Activated CD8-positive, alpha-beta memory T cell treated with anti-CD3 and anti-CD28 coated beads, Interleukin-2, amount 50 U/mL, for 1 hour (primary cell): ENCODE data around the gene ZNF3.

Experiments
- DNase-seq: peaks from one replicate; pipeline ENCODE4 v3.0.0-alpha.2; 2020; ENCODE audit errors: extremely low read depth

The ZNF3 gene

DNA sequence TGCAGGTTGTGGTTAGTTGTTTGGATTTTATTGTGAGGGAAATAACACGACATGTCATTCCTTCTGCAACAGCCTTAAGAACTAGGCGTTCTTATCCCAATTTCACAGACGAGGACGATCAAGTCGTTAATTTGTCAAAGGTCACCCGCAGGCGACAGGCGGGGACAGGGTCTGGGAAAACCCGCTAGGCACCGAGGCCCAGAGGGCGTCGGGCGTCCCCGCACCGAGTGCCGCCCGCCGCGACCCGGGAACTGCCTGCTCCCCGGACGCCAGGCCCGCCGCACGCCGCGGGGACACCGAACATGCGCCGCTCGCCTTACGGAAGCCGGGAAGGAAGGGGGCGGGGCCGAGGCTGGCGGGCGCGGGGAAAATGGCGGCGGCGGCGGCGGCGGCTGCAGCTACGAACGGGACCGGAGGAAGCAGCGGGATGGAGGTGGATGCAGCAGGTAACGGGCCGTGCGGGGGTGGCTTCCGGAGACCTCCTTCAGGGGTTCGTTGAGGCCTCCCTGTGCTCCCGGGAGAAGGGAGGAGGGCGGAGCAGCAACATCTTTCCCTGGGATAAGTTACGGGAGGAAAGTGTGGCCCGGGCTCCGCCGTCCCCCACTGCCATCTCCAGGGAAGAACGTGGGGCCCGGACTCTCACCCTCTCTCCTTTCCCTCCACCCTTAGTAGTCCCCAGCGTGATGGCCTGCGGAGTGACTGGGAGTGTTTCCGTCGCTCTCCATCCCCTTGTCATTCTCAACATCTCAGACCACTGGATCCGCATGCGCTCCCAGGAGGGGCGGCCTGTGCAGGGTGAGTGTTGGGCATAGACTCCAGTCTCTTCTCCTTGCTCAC, 7.3 kb upstream of the ZNF3 start, which contains the start of gene COPS6:
Gene COPS6 (plus strand): TSS at position 349 of the 837 bp plus-strand sequence. CDS start 22 bp downstream, at position 371.
- no peak for DNase-seq

DNA sequence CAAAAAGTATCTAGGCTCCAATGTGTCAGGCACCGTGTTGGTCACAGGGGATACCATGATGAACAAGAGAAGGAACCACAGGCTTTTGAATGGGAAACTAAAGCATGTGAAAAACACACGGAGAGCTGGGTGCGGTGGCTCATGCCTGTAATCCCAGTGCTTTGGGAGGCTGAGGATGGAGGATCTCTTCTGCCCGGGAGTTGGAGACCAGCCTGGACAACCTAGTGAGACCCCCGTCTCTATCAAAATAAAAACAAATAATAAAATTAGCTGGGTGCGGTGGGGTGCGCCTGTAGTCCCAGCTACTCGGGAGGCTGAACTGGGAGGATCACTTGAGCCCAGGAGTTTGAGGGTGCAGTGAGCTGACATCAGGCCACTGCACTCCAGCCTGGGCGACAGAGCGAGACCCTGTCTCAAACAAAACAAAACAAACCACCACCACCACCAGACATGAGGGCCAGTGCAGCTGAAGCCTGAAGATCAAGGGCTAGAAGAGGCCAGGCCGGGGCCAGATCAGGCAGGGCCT, 6.6 kb upstream of the ZNF3 start:
- no peak for DNase-seq

DNA sequence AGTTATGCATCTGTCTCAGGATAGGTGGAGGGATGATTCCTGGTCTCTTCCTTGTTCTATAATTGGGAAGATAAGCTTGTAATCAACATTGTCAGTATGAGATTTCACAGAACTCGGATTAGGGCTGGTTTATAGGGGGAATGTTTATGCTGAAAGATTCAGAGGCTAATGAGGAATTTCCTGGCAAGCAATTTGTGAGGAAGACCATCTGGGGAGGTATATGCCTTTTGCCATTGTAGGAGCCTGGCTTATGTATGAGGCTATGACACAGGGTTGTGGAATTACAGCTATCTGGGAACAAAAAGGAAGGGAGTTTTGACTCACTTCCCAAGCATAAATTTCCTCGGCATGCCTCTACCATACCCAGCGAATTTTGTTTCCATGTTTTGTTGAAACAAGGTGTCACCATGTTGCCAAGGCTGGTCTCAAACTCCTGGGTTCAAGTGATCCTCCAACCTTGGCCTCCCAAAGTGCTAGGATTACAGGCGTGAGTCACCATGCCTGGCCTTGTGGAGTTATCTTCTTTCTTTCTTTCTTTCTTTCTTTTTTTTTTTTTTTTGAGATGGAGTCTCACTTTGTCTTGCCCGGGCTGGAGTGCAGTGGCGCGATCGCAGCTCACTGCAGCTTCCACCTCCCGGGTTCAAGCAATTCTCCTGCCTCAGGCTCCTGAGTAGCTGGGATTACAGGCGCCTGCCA, 5.7 kb upstream of the ZNF3 start:
- DNase-seq, result no peak

DNA sequence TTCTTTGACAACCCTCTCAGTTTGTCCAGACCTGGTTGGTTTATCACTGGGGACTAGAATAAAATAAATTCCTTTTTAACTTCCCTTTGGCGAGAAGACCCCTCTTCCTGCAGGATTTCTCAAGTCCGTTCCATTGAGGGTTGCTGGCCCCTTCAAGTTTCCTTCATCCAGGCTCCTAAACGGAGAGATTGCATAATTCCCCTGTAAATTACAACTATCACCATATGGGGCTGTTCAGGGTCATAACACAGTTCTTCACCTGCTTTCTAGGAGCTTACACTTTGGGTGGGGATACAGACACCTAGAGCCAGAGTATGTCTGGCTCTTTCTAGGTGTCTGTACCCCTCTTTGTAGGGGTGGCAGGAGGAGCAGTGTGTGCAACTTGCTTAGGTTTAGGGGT, 4.0 kb upstream of the ZNF3 start:
- DNase-seq, result no peak

DNA sequence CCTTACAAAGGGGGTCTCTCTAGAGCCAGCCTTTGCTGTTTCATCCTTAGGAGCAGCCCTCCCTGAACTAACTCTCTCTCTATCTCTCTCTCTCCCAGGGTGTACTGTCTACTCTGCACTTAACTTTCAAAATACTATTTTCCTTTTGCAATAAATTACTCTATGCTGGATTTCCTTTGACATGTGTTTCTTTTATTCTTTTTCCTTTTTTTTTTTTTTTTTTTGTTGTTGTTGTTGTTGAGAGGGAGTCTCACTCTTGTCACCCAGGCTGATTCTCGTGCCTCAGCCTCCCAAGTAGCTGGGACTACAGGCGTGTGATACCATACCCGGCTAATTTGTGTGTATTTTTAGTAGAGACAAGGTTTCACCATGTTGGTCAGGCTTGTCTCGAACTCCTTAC, 1.5 kb upstream of the ZNF3 start:
- no peak for DNase-seq

DNA sequence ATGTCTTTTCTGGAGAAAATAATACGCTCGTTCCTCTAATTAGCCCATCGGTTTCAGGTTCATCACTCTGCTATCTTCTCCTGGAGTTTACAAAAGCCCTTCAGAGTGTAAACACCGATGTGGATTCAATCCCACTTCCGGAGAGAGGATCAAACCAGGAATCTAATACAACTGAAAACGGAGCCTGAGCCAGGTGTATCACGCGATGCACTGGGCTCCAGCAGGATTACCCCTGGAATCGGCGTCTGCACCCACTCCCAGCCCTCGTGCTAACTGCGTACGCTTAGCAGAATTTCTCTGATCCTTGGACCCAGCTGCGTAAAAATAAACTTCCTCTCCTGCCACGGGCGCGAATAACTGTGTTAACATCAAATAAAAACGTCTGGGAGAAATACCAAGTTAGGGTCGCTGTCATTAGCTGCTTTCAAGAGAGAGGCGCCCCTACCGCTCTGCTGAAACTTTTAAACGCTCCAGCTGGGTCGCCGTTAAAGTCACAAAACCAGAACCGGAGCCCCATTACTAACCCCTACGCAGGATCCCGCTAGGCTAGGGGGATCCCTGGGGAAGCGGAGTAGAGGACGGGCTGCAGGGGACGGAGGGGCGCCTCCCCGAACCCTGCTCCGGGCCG, 502 bp downstream of the ZNF3 start:
- DNase-seq, result no peak

DNA sequence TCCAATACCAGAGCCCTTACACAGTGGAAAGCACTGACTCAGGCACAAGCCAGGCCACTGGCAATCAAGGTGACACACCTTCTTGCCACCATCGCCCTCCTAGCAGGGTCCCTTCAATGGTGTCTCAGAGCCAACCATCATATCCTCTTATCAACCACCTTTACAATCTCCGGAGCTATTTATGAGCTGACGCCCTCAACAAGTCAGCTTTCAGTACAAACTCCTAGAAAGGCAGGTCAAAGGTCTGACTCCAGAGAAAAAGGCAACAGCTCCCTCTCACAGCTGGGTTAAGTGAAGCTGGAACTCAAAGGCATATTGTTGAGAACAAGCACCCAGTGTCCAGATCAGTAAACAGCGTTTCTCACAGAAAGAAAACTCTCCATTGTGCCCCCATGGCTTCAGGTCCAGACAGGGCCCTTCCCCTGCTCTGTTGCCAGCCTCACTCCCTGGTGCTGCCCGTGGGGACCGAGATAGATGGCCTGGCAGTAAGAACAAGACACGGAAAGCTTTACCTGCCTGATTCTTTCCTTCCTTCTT, 2.4 kb downstream of the ZNF3 start:
- DNase-seq, result no peak

DNA sequence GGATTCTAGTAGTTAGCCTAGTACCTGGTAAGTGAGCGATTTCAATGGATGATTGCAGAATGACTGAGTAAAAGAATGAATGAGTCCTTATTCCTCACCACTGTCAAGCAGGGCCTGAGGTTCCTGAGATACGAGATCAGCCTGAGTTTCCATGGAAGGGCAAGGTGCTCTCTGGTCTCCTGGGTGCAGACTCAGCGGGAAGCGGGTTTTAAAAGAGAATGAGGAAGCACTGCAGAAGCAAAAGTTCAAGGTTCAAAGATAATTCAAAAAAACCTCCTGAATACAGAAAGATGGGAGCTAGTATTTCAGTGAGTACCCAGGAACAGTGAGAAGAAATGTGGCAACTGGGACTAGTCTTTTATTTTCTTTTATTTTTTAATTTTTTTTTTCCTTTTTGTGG, 4.3 kb downstream of the ZNF3 start:
- DNase-seq, result no peak

DNA sequence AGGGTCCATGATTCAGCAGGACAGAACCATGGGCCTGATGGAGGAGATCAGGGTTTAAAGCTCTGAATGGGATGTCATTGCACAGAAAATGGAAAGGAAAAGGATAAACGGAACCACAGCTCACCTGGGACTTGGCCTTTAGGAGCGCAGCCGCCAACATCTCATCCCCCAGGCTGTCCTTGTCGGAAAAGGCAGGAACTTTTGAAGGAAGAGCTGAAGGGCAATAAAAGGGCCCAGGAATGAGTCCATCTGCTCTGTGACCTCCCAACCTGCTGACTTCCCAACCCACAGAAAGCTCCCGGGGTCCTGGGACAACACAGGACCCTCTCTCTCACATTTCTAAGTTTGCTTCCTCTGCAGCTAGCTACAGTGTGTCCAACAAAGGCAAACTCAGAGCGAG, 6.1 kb downstream of the ZNF3 start:
- DNase-seq, result no peak

DNA sequence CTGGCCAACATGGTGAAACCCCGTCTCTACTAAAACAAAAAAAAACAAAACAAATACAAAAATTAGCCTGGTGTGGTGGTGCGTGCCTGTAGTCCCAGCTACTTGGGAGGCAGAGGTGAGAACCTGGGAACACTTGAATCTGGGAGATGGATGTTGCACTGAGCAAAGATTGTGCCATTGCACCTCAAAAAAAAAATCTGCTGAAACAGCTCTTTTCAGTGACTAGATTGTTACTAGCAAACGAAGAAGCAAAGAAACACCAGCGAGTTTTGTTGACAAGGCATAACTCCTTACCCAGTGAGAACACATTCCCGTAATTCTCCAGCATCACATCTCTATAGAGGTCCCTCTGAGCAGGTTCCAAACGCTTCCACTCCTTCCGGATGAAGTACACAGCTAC, 6.7 kb downstream of the ZNF3 start:
- no peak for DNase-seq

DNA sequence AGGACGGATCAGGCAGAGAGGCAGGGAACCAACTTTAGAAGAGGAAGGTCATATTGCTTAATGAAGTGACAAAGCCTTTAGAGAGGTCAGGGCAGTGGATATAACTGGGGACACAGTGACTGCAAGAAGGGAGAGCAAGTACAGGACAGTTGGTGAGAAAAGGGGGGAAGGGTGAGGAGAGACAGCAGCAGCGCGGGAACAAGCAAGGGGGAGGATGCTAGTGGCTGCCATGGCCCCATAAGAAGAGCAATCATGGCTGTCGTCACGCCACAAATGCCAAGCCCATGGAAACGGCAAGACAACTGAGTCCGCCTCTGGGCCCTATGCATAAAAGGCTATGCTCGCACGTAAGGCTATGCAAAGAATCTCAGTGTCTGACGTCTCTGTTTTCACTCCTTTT, 9.1 kb downstream of the ZNF3 start:
- DNase-seq, result no peak

DNA sequence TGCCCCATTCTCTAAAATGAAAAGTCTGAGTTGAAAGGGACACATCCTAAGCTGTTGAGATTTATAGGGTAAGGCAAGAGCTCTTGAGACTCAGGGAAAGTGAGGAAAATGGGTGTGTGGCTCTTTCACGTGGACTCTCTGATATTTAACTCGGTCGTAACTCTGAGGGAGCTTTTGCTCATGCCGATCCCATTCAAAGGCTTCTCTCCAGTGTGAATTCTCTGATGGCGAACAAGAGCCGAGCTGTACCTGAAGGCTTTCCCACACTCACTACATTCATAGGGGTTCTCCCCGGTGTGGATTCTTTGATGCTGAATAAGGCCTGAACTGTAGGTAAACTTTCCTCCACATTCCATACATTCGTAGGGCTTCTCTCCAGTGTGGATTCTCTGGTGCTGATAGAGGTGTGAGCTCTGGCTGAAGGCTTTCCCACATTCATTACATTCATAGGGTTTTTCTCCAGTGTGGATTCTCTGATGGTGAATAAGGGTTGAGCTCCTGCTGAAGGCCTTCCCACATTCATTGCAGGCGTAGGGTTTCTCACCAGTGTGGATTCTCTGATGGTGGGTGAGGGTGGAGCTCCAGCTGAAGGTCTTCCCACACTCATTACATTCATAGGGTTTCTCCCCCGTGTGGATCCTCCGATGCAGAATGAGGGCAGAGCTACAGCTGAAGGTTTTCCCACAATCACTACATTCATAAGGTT, 10.4 kb downstream of the ZNF3 start:
- DNase-seq, result no peak

DNA sequence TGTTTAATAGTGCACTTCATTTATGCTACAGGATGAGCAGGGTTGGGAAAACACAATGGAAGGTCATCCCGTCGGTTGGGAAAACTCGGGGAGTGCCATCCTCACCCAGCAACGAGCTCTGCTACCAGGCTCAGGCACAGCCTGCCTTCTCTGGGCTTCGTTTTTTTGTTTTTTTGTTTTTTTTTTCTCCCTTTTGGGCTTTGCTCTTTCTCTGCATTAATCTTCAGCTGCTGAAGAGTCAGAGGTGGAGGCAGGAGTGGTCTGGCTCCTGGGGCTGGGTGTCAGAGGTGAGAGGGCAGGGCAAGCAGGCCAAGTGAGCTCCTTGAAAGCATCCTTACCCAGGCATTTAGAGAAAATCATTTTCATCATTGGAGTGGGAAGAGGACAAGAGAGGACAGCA, 11.5 kb downstream of the ZNF3 start:
- no peak for DNase-seq

DNA sequence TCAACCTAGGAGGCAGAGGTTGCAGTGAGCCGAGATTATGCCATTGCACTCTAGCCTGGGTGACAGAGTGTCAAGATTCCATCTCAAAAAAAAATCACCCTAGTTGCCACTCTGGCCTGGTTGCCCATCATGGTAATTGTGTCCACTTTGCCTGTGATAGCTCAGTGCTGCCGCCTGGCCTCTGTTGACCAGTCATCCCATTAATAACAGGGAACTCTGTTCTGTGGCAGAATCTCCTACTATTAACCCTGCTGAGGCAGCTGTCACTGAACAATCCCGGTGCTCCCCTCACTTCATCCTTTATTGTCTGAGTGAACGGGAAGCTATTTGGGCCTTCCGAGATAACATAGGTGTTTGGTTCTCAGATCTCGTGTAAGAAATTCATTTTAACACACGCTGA, 14.6 kb downstream of the ZNF3 start:
- DNase-seq, result no peak

DNA sequence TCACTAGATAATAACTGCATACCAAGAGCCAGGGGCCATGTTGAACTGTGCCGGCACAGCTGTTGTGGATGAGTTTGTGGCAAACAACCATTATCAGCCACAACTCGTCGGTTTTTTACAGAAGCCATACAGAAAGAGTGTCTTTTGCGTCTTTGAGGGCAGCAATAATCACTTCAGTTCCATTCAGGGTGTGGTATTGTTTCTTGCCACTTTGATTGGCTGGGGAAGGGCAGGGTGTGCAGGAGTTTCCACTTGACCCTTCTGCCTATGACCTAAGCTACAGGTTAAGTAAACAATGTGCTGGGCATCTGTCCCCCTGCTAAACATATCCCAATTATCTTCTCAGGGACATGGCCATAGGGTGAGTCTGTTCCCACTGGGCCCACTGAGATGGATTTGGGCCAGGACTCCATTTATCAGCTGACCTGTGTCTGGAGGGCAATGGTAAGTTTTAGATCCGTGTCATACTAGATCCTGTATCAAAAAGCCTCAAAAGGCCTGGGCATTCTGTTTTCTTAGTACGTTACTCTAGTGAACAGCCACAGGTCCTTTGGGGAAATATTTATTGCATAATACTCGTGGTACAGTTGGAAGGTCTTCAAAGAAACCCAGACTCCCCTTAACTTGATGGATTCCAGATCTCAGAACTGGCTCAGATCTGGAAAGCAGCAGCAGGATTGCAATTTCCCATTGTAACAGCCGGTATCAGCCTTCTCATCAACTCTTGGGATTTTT, 15.9 kb downstream of the ZNF3 start:
- no peak for DNase-seq

DNA sequence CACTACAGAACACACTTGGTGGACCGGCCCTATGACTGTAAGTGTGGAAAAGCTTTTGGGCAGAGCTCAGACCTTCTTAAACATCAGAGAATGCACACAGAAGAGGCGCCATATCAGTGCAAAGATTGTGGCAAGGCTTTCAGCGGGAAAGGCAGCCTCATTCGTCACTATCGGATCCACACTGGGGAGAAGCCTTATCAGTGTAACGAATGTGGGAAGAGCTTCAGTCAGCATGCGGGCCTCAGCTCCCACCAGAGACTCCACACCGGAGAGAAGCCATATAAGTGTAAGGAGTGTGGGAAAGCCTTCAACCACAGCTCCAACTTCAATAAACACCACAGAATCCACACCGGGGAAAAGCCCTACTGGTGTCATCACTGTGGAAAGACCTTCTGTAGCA, 17.4 kb downstream of the ZNF3 start:
- no peak for DNase-seq

DNA sequence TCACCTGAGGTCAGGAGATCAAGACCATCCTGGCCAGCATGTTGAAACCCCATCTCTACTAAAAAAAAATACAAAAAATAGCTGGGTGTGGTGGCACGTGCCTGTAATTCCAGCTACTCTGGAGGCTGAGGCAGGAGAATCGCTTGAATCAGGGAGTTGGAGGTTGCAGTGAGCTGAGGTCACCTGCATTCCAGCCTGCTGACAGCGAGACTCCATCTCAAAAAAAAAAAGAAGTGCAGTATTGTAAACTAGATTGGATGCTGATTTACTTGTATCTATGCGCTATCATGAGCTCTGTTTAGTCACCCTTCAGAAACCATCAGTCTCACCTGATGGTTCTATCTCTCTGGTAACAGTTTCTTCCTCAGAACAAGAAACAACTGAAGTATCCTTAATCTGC, 18.1 kb downstream of the ZNF3 start:
- no peak for DNase-seq

DNA sequence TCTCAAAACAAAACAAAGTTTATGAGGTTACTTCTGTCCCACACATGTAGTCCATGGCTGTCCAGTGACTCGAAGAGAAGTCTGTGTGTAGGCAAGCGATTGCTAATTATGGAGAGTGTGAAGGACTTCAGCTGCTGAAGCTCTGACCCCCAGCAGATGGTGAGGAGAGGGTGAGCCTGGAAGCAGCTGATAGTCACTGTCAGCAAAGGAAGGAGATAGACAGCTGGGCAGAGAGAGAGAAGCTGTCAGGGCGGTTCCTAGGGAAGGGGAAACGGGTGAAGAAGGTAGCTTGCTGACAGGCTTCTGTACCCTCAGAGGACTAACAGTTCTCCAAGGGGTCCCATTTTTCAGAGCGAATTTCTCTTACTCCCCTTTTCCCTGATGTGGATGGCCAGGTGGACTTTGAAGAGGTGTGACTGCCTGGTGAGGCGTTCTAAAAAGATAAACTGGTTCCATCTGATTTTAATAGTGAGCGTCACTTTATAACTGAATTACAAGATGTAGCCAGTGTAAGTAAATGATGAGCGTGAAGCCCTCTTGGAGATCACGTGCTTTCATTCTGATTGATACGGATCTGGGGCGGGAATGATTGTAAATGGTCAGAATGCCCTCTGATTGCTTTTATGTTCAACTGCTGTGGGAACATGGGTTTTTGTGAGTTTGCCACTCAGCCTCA, 19.9 kb downstream of the ZNF3 start:
- DNase-seq, result no peak

DNA sequence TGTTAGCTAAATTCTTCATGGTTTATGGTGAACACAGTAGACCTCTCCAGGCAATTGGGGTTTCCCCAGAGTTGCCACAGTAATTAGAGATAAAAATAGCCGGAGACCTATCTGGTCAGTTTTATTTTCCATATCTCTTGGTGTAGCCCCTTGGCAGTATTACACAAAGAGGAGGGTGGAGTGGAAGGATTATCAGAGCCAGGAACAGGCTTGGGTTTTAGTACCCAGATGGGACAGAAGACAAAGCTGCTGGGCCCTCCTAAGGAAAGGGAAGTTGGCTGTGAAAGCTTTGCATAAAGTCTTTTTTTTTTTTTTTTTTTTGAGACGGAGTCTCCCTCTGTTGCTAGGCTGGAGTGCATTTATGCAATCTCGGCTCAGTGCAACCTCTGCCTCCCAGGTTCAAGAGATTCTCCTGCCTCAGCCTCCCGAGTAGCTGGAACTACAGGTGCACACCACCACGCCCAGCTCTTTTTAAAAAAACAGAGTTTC, 22.2 kb downstream of the ZNF3 start:
- DNase-seq, result no peak

DNA sequence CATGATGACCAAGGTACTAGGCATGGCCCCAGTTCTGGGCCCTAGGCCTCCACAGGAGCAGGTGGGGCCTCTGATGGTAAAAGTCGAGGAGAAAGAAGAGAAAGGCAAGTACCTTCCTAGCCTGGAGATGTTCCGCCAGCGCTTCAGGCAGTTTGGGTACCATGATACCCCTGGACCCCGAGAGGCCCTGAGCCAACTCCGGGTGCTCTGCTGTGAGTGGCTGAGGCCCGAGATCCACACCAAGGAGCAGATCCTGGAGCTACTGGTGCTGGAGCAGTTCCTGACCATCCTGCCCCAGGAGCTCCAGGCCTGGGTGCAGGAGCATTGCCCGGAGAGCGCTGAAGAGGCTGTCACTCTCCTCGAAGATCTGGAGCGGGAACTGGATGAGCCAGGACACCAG, 24.5 kb downstream of the ZNF3 start:
- DNase-seq, result no peak
